Activated T-cell treated with anti-CD3 and anti-CD28 coated beads, Interleukin-2, amount 50 U/mL, for 72 hours (primary cell): Measurements from ENCODE around the gene IL22RA2. TPM values are rescaled to one million over a fixed set of nuclear protein-coding genes. Genes with fewer than 3 reads are reported as not detected.
"Not testable (repeated sequence)": the region's sequence is repeated elsewhere in the genome, so short reads cannot be mapped to it uniquely, and the experiment has no call there.

Source experiments
- ATAC-seq, 2 donors: fragments of 150-1000 bp; cut with Tn5 transposase; replicated peaks in 1 of 2; 2 replicates each; pipeline ENCODE4 v1.10.0; 2021; ENCODE audit warnings: moderate library complexity in 2 of 2, mild to moderate bottlenecking in 1 of 2
- DNase-seq, 2 donors: peaks; one replicate each; pipeline ENCODE4 v3.0.0; 2021 to 2022; ENCODE audit warnings: mixed read lengths in 1 of 2
- H3K27ac Mint-ChIP-seq: one replicate; pipeline ENCODE4 v1.8.0; 2022; ENCODE audit warnings: mild to moderate bottlenecking, moderate library complexity, mixed read lengths
- H3K27me3 Mint-ChIP-seq: one replicate; pipeline ENCODE4 v1.8.0; 2022; ENCODE audit warnings: low read depth, mixed read lengths
- H3K36me3 Mint-ChIP-seq, 2 donors: one replicate each; pipeline ENCODE4 v1.8.0; 2022; ENCODE audit warnings: mixed read lengths in 2 of 2, mild to moderate bottlenecking in 1 of 2; ENCODE audit not compliant: insufficient read depth in 2 of 2
- H3K4me1 Mint-ChIP-seq: one replicate; pipeline ENCODE4 v1.8.0; 2022; ENCODE audit warnings: low read depth, mixed read lengths
- H3K4me3 Mint-ChIP-seq, 2 donors: one replicate each; pipeline ENCODE4 v1.8.0; 2022; ENCODE audit warnings: mild to moderate bottlenecking in 2 of 2, mixed read lengths in 2 of 2, moderate library complexity in 2 of 2
- H3K9me3 Mint-ChIP-seq, 2 donors: one replicate each; pipeline ENCODE4 v1.8.0; 2022; ENCODE audit warnings: mixed read lengths in 2 of 2
- total RNA-seq, 2 donors: library from RNA; stranded (reverse); gene quantifications; one replicate each; pipeline ENCODE4 v1.2.3, GENCODE V29; 2022

Gene IL22RA2
- total RNA-seq, 2 donors from 2014 or later = not detected

DNA sequence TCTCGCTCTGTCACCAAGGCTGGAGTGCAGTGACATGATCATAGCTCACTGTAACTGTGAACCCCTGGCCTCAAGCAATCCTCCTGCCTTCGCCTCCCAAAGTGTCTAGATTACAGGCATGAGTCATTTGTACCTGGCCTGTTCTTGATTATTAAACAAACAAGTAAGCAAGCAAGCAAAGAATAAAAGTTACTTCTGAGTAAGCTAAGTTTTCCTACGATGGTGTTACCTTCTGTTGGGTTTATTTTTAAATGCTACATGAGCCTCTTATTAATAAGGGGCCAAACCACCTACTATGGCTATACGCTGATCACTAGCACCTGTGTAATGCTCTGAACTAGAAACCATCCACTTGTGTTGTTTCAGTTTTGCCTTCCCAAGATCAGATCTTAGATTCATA lies 50.8 kb downstream of the IL22RA2 start:
- no peak overlapping the region for H3K27ac Mint-ChIP-seq

DNA sequence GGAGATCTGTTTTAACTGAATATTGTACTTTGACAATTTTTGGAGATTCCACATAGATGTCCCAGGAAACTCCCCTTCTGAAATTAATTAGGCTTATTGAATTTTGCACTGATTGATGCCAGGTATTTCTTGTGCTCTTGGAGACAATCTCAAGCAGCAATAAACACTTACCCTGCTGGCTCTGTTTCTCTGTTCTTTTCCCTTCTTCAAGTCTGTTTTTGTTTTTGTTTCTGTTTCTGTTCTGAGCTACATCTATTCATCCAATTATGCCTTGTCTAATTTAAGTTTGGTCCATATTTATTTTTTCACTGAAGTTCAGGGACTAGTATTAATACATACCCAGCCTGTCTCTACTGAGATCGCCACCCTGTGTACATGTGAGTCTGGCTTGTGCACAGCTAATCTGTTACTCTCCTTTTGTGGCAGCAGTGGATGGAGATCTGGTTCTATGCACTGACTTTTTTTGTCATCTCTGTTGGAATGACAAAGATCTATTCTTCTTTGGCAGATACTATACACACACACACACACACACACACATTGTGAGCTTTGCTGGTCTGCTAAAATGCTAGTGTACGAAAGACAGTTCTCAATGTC lies 51.9 kb downstream of the IL22RA2 start:
- DNase-seq (no peak), ATAC-seq (peak in 1 of 2 donors; percentile 33)
- Mint-ChIP-seq H3K27me3 (no peaks in the 10 kb centered on the region), H3K9me3 (peaks cover 3 to 8% of the 10 kb centered on the region in 2 donors), H3K27ac (peak overlapping the region; percentile 52), H3K36me3 (peaks cover 4 to 5% of the 10 kb centered on the region in 2 donors), H3K4me1 (peaks cover 5% of the 10 kb centered on the region), H3K4me3 (peak overlapping the region in 1 of 2 donors; percentile 52)

More for the DNA sequence above, 50.8 kb downstream of the IL22RA2 start:
- Mint-ChIP-seq H3K27me3 (peaks cover 2% of the 10 kb centered on the region), H3K9me3 (peaks cover 0 to 4% of the 10 kb centered on the region in 2 donors), H3K4me1 (peaks cover 5% of the 10 kb centered on the region), H3K36me3 (peaks cover 4 to 5% of the 10 kb centered on the region in 2 donors), H3K4me3 (no peak overlapping the region)
- DNase-seq = no peak
- ATAC-seq = no peak

GRCh38 chr6:137120748-137121147 lies 52.7 kb downstream of the IL22RA2 start:
- peaks cover 3 to 8% of the 10 kb centered on the region in 2 donors for H3K9me3 Mint-ChIP-seq
- no peak for ATAC-seq

GRCh38 chr6:137119196-137120104 lies 54.0 kb downstream of the IL22RA2 start:
- no peaks in the 10 kb centered on the region for H3K27me3 Mint-ChIP-seq
- DNase-seq = no peak
- H3K4me1 Mint-ChIP-seq = peaks cover 5% of the 10 kb centered on the region
- peaks cover 3 to 8% of the 10 kb centered on the region in 2 donors for H3K9me3 Mint-ChIP-seq
- no peak overlapping the region for H3K4me3 Mint-ChIP-seq
- no peak overlapping the region for H3K27ac Mint-ChIP-seq
- H3K36me3 Mint-ChIP-seq = peaks cover 4 to 5% of the 10 kb centered on the region in 2 donors
- no peak for ATAC-seq

More at GRCh38 chr6:137120748-137121147, 52.7 kb downstream of the IL22RA2 start:
- Mint-ChIP-seq H3K27me3 (no peaks in the 10 kb centered on the region), H3K27ac (no peak overlapping the region), H3K4me3 (no peak overlapping the region), H3K36me3 (peaks cover 4 to 5% of the 10 kb centered on the region in 2 donors), H3K4me1 (peaks cover 5% of the 10 kb centered on the region)
- no peak for DNase-seq

- Mint-ChIP-seq H3K27me3 (no peaks in the 10 kb centered on the region), H3K4me1 (peaks cover 5% of the 10 kb centered on the region), H3K9me3 (peaks cover 3 to 8% of the 10 kb centered on the region in 2 donors), H3K27ac (no peak overlapping the region), H3K4me3 (no peak overlapping the region), H3K36me3 (peaks cover 4 to 5% of the 10 kb centered on the region in 2 donors)
- DNase-seq (no peak), ATAC-seq (no peak)
Measured at GRCh38 chr6:137117581-137117980, 55.9 kb downstream of the IL22RA2 start.

DNA sequence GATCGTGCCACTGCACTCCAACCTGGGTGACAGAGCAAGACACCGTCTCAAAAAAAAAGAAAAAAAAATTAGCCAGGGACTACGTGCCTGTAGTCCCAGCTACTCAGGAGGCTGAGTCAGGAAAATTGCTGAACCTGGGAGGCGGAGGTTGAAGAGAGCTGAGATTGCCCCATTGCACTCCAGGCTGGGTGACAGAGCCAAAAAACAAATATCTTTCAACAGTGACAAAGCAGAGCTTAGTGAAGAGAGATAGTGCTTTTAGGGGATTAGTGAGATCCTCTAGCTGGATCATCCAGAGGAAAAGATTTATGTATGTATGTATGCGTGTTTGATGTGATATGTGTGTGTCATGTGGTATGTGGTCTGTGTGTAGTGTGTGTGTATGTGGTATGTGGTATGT lies 56.6 kb downstream of the IL22RA2 start:
- Mint-ChIP-seq H3K27ac (no peak overlapping the region), H3K27me3 (no peaks in the 10 kb centered on the region), H3K4me3 (no peak overlapping the region), H3K9me3 (peaks cover 3 to 8% of the 10 kb centered on the region in 2 donors), H3K36me3 (peaks cover 4 to 5% of the 10 kb centered on the region in 2 donors), H3K4me1 (peaks cover 5% of the 10 kb centered on the region)
- DNase-seq = no peak
- no peak for ATAC-seq

DNA sequence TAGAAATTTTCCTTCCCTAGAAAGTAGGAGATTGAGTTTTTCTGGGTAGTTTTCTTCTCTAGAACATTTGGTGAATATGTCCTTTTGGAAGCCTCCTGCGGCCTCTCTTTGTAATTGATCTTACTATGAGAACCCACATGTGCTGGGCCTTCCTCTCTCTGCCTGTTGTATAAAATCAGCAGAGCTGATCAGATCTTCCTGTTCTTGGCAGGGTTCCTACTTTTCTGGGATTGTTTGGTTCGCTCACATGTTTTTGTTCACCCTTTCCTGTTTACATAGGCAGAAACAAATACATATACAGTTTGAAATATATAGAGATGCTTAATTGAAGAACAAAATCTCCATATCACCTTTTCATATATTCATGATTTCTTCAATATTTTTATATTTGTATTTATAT lies 57.8 kb downstream of the IL22RA2 start:
- DNase-seq = no peak
- H3K36me3 Mint-ChIP-seq = peaks cover 3 to 4% of the 10 kb centered on the region in 2 donors
- H3K27me3 Mint-ChIP-seq = no peaks in the 10 kb centered on the region
- ATAC-seq = no peak
- no peak overlapping the region for H3K4me3 Mint-ChIP-seq
- no peak overlapping the region for H3K27ac Mint-ChIP-seq
- peaks cover 3 to 8% of the 10 kb centered on the region in 2 donors for H3K9me3 Mint-ChIP-seq
- H3K4me1 Mint-ChIP-seq = no peaks in the 10 kb centered on the region

DNA sequence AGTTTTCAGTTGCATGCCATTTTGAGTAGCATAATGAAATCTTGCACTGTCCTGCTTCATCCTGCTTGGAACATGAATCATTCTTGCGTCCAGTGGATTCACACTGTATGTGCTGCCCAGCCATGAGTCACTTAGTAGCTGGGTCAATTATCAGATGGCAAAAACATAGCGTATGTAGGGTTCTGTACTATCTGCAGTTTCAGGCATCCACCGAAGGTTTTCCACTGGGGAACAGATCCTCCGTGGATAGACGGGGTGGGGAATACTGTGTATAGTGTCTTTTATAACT lies 61.4 kb downstream of the IL22RA2 start:
- no peak overlapping the region for H3K4me3 Mint-ChIP-seq
- no peaks in the 10 kb centered on the region for H3K4me1 Mint-ChIP-seq
- ATAC-seq (no peak), DNase-seq (no peak)
- H3K27ac Mint-ChIP-seq = no peak overlapping the region
- peaks cover 1 to 2% of the 10 kb centered on the region in 2 donors for H3K36me3 Mint-ChIP-seq
- H3K27me3 Mint-ChIP-seq = no peaks in the 10 kb centered on the region
- H3K9me3 Mint-ChIP-seq = peaks cover 1 to 3% of the 10 kb centered on the region in 2 donors

- Mint-ChIP-seq H3K36me3 (peaks cover 1 to 2% of the 10 kb centered on the region in 2 donors), H3K9me3 (peaks cover 0 to 2% of the 10 kb centered on the region in 2 donors), H3K27me3 (no peaks in the 10 kb centered on the region), H3K27ac (no peak overlapping the region), H3K4me1 (no peaks in the 10 kb centered on the region), H3K4me3 (no peak overlapping the region)
- ATAC-seq = no peak
- DNase-seq = no peak
Measured at GRCh38 chr6:137111296-137112066, 62.0 kb downstream of the IL22RA2 start.

- no peak for ATAC-seq
- H3K36me3 Mint-ChIP-seq = peaks cover 1 to 2% of the 10 kb centered on the region in 2 donors
- H3K27ac Mint-ChIP-seq = no peak overlapping the region
- H3K4me1 Mint-ChIP-seq = peaks cover 27% of the 10 kb centered on the region
- H3K27me3 Mint-ChIP-seq = no peaks in the 10 kb centered on the region
- no peak overlapping the region for H3K4me3 Mint-ChIP-seq
- no peak for DNase-seq
- H3K9me3 Mint-ChIP-seq = peaks cover 0 to 2% of the 10 kb centered on the region in 2 donors
Measured at GRCh38 chr6:137107767-137108105, 65.7 kb downstream of the IL22RA2 start.

- not testable (repeated sequence) for H3K27ac Mint-ChIP-seq, H3K27me3 Mint-ChIP-seq, H3K9me3 Mint-ChIP-seq, DNase-seq, H3K4me3 Mint-ChIP-seq, ATAC-seq, H3K36me3 Mint-ChIP-seq
- H3K4me1 Mint-ChIP-seq = peaks cover 32% of the 10 kb centered on the region
Measured at GRCh38 chr6:137107047-137107766, 66.2 kb downstream of the IL22RA2 start.

- no peak overlapping the region for H3K4me3 Mint-ChIP-seq
- no peak for DNase-seq
- peaks cover 2 to 4% of the 10 kb centered on the region in 2 donors for H3K9me3 Mint-ChIP-seq
- no peak for ATAC-seq
- H3K27ac Mint-ChIP-seq = no peak overlapping the region
- H3K27me3 Mint-ChIP-seq = no peaks in the 10 kb centered on the region
- H3K36me3 Mint-ChIP-seq = peaks cover 4% of the 10 kb centered on the region in 2 donors
- H3K4me1 Mint-ChIP-seq = peaks cover 34% of the 10 kb centered on the region
Measured at GRCh38 chr6:137106183-137106582, 67.3 kb downstream of the IL22RA2 start.
